Hematopoietic multipotent progenitor cell treated with erythropoietin and hydrocortisone succinate and interleukin-3 and kit ligand, for 6 days (in vitro differentiated cells): Measurements from ENCODE around the gene DRD4.

Source experiments
- DNase-seq: peaks from one replicate; pipeline ENCODE4 v3.0.0-alpha.2; 2015

DRD4 gene

GRCh38 chr11:636511-637332 lies at the start of gene DRD4:
Gene DRD4 (plus strand): TSS chr11:637269. CDS start chr11:637305, 36 bp downstream.
- no peak for DNase-seq

DNA sequence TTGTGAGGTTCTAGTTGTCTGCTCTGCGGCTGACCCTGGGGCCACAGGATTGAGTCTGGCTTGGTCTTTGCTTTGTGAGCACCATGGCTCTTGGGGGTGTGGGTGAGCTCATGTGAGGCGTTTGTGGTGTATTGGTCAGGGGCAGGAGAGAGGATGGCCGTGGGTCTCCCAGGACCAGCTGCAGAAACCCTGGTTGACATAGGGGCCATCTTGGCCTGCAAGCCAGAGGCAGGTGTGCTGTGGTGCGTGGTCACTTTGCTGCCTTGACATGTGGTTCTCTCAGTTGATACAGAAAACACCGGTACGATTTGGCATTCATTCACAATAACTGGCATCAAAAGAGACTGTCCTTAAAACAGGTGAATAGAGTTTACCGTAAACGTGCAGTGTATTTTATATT lies 49.5 kb upstream of the DRD4 start:
- DNase-seq = no peak

GRCh38 chr11:587978-588380 lies 49.1 kb upstream of the DRD4 start:
- DNase-seq = no peak

DNA sequence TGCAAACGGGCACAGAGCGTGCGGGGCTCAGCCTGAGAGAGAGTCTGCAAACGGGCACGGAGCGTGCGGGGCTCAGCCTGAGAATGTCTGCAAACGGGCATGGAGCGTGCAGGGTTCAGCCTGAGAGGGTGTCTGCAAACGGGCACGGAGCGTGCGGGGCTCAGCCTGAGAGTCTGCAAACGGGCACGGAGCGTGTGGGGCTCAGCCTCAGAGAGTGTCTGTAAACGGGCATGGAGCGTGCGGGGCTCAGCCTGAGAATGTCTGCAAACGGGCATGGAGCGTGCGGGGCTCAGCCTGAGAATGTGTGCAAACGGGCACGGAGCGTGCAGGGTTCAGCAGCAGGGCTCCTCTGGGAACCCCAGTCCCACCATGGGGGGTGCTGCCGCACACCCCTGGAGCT lies 47.3 kb upstream of the DRD4 start:
- DNase-seq = no peak

DNA sequence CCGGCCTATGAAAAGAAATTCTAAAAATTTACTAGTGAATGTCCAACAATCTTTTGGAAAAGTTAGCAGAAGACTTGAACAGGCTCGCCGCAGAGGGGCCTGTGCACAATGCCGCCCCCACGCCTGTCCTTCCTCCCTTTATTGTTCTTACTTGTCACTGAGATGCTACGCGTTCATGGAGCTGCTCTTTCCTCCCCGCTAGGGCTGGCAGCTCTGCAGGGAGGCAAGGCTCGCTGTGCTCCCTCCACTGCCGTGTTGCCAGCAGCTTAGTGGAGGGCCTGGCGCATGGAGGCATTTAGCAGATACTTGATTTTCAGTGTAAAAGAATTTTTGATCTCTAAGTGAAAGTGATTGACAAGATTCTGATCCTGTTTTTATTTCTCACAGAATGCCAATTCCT lies 46.1 kb upstream of the DRD4 start:
- no peak for DNase-seq

- DNase-seq = no peak
These were observed 44.6 kb upstream of the DRD4 start for GRCh38 chr11:592501-592900.

DNA sequence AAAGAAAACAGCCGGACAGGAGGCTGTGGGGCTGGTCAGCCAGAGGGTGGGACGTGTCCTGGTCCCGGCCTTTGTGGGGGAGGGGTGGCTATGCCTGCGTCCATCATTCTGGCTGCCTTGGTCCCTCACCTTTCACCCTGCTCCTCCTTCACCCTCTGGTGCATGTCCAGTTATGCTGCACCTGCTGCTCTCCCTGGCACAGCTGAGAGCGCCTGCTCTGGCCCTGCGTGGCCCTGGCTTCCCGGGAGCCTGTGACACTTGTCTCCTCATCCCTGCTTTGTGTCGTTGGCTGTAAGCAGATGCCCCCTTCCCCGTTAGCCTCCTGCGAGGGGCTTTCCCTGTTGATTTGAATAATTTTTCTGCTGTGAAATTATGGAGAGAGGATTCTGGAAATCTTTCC lies 44.2 kb upstream of the DRD4 start:
- no peak for DNase-seq

GRCh38 chr11:593347-593746 lies 43.7 kb upstream of the DRD4 start:
- DNase-seq = no peak

DNA sequence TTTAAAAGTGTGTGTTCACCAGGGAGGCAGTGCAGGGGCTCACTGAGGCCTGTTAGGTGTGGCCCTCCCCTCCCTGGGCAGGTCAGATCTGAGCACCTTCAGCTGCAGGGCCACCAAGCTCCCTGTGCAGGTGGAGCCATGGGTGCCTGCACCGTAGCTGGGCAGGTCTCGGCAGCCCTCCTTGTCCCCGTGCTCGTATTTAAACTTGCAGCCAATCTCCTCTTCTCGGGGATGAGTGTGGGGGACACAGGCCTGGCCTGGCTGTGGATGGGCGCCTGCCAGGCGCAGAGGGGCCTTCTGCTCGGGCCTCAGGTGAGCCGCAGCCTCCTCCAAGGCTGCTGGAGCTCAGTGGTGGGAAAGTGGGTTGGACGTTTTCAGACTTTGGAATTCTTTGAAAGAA lies 41.7 kb upstream of the DRD4 start:
- DNase-seq = no peak

DNA sequence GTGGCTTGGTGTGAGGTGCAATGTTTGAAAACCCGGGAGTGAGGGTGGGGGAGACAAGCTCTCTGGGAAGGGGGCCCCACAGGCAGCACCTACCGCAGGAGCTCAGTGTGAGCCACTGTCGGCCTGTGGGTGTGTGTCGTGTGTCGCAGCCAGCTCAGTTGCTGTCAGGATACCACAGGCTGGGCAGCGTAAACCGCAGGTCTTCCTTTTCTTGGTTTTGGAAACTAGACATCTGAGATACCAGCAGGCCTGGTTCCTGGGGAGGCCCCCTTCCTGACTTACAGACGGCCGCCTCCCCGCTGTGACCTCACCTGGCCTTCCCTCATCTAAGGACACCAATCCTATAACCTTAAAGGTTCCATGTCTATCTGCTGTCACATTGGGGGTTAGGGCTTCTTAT lies 40.7 kb upstream of the DRD4 start:
- DNase-seq = no peak

DNA sequence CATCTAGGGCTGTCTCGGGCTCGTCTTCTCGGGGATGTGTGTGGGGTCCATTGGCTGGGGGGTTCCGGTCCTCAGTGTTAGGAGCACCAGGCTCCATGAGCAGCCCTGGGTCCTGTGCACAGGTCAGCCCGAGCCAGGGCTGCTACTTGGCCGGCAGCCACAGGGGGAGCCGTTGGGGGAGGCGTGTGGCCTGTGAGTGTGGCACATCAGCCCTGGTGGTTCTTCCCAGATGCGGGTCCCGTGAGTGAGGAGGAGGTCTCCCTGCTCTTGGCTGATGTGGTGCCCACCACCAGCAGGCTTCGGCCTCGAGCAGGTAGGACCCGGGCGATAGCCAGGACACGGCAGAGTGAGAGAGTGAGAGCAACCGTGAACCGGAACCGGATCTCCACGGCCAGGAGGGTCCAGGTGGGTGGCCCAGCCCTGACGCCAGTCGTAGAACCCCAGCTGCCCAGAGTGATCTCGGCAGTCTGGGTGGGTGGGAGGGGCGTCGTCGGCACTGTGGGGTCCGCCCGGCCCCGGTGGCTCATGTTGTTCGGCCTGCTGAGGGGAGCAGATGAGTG lies 39.8 kb upstream of the DRD4 start:
- DNase-seq = peak; percentile 33

- DNase-seq = no peak
These were observed 38.9 kb upstream of the DRD4 start for GRCh38 chr11:598005-598680.

DNA sequence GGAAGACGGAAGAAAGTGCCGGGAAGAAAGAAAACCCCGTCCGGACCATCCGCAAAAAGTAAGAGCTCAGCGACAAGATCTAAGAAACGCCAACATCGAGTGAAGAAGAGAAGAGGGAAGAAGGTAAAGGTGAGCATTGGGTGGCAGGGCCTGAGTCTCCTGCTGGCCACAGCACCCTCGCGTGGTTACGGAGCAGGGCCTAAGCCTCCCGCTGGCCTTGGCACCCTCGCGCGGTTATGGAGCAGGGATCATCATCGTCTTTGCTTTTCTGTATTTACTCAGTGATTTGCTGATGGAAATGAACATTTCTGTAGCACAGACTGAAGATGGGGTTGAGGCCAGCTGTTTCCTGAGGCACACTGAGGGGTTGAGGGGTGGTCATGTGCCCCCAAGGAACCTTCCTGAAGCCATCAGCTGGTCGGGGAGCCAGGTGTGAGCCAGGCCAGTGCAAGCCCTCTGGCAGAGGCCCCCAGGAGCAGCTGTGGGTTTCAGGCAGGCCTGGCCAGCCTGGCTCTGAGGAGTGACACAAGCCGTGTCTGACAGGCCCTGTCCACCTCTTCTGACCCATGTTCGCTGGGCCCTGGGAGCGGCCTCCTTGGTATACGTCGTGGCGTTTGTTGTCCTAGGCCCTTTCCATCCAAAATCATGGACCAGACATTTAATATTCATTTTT lies 35.4 kb upstream of the DRD4 start:
- DNase-seq = no peak

DNA sequence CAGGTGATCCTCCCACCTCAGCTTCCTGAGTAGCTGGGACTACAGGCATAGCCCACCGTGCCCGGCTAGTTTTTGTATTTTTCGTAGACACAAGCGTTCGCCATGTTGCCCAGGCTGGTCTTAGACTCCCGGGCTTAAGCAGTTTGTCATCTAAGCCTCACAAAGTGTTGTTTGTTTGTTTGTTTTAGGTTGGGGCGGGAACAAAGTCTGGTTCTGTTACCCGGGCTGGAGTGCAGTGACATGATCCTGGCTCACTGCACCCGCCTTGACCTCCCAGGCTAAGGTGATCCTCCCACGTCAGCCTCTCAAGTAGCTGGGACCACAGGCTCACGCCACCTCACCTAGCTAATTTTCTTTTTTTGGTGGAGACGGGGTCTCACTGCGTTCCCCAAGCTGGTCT lies 33.9 kb upstream of the DRD4 start:
- no peak for DNase-seq

GRCh38 chr11:605286-606129 lies 31.6 kb upstream of the DRD4 start:
- DNase-seq = no peak

DNA sequence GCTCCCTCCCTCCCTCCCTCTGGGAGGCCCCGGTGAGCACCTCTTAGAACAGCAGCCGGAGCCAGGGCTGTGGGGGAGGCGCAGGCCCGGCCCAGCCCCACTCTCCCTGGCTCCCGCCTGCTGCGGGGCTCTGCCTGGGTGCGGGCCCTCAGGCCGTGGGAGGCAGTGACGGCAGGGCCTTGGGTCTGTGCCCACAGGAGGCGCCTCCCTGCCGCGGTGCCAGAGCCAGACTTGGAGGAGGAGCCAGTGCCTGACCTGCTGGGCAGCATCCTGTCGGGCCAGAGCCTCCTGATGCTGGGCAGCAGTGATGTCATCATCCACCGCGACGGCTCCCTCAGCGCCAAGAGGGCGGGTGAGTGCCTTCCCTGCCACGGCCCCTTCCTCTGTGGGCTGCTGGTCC lies 30.8 kb upstream of the DRD4 start:
- DNase-seq = peak; percentile 47

- DNase-seq = no peak
These were observed 29.9 kb upstream of the DRD4 start for GRCh38 chr11:607020-607780.

- DNase-seq = no peak
These were observed 29.0 kb upstream of the DRD4 start for GRCh38 chr11:607971-608659.

DNA sequence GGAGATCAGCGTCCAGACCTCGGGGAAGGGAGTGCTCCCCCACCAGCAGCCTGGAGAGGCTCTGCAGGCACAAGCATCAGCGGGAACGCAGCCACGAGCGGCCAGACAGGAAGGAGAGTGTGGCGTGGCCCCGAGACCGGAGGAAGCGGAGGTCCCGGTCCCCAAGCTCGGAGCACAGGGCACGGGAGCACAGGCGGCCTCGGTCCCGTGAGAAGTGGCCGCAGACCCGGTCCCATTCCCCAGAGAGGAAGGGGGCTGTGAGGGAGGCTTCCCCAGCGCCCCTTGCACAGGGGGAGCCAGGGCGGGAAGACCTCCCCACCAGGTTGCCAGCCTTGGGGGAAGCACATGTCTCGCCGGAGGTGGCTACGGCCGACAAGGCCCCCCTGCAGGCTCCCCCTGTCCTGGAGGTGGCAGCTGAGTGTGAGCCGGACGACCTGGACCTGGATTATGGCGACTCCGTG lies 28.2 kb upstream of the DRD4 start:
- DNase-seq = no peak

DNA sequence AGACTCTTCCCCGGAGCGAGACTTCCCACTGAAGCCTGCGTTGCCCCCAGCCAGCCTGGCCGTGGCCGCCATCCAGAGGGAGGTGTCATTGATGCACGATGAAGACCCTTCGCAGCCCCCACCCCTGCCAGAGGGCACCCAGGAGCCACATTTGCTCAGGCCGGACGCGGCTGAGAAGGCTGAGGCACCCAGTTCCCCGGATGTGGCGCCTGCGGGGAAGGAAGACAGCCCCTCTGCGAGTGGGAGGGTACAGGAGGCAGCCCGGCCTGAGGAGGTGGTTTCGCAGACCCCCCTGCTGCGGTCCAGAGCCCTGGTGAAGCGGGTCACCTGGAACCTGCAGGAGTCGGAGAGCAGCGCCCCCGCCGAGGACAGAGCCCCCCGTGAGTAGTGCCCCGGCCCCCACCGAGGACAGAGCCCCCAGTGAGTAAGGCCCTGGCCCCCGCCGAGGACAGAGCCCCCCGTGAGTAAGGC lies 27.7 kb upstream of the DRD4 start:
- DNase-seq = no peak
